HCT116 (cell line): ENCODE results near the gene KCTD10.

ENCODE experiments used
- CEBPB ChIP-seq: IDR thresholded peaks from 2 replicates; pipeline ENCODE4 v1.6.1; 2012; ENCODE audit warnings: low read depth
- EGR1 ChIP-seq: IDR thresholded peaks from 2 replicates; pipeline ENCODE4 v1.6.1; 2012; ENCODE audit warnings: low read depth
- EZH2 ChIP-seq: fragments of 200-600 bp; sonication (generic); IDR thresholded peaks from 2 replicates; pipeline ENCODE4 v1.6.1; 2017; ENCODE audit warnings: antibody characterized with exemption, mixed run types
- EZH2phosphoT487 ChIP-seq: fragments of 200-600 bp; IDR thresholded peaks from 2 replicates; pipeline ENCODE4 v1.6.1; 2018; ENCODE audit warnings: antibody characterized with exemption, borderline replicate concordance
- POLR2A ChIP-seq: IDR thresholded peaks from 2 replicates; pipeline ENCODE4 v1.7.0; 2011; ENCODE audit warnings: borderline replicate concordance; ENCODE audit not compliant: insufficient read depth, insufficient read length; ENCODE audit errors: extremely low read depth
- POLR2AphosphoS5 ChIP-seq: IDR thresholded peaks from 2 replicates; pipeline ENCODE4 v1.6.1; 2011; ENCODE audit warnings: mild to moderate bottlenecking, low read depth, low read length, moderate library complexity
- RAD21 ChIP-seq: IDR thresholded peaks from 2 replicates; pipeline ENCODE4 v1.6.1; 2012; ENCODE audit warnings: low read depth, mild to moderate bottlenecking
- SIN3A ChIP-seq: IDR thresholded peaks from 2 replicates; pipeline ENCODE4 v1.6.1; 2012; ENCODE audit warnings: low read depth
- SRF ChIP-seq: IDR thresholded peaks from 2 replicates; pipeline ENCODE4 v1.6.1; 2012; ENCODE audit warnings: low read depth
- TCF7L2 ChIP-seq: IDR thresholded peaks from 2 replicates; pipeline ENCODE4 v1.7.0; 2011; ENCODE audit warnings: borderline replicate concordance, inconsistent platforms; ENCODE audit not compliant: insufficient read depth, insufficient read length; ENCODE audit errors: extremely low read depth
- TF ChIP-seq, protein P1 (sequence below): IDR thresholded peaks from 2 replicates; pipeline ENCODE4 v1.6.1; 2012; ENCODE audit warnings: low read depth
- TF ChIP-seq, protein P2 (sequence below): IDR thresholded peaks from 2 replicates; pipeline ENCODE4 v1.6.1; 2012
- TF ChIP-seq, protein P3 (sequence below), 3 experiments: fragments of 200-600 bp in 1 of 3; sonication (generic) in 1 of 3; IDR thresholded peaks in 2 of 3; conservative IDR thresholded peaks in 1 of 3; 2 replicates each; pipeline ENCODE4 v1.5.1; 2012 to 2017; ENCODE audit warnings: low read depth in 2 of 3, low read length in 2 of 3, antibody characterized with exemption in 1 of 3, borderline replicate concordance in 1 of 3, control low read depth in 1 of 3, mild to moderate bottlenecking in 1 of 3, mixed read lengths in 1 of 3, mixed run types in 1 of 3, moderate library complexity in 1 of 3; ENCODE audit not compliant: insufficient read depth in 1 of 3
- TF ChIP-seq, protein P4 (sequence below): IDR thresholded peaks from 2 replicates; pipeline ENCODE4 v1.6.1; 2012

DNA sequence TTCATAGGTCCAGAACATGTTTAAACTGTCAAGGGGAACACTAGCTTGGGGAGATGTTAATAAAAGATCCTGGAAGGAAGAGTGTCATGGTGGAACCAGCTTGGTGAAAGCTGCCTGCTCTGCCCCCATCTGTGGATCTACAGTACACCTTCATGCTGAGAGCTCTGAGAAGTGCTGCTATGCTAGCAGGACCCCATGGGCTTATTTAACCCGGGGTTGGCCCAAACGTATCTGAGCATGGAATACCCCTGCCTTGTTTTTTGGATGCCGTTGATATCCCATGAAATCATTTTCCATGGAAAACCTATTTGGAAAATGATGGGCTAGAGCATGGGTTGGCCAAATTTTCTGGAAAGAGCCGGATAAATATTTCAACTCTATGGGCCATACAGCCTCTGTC lies 14.6 kb upstream of the KCTD10 start:
- no peak for TF ChIP-seq POLR2A
- no peak for TF ChIP-seq EGR1
- TF ChIP-seq, protein P1, sequence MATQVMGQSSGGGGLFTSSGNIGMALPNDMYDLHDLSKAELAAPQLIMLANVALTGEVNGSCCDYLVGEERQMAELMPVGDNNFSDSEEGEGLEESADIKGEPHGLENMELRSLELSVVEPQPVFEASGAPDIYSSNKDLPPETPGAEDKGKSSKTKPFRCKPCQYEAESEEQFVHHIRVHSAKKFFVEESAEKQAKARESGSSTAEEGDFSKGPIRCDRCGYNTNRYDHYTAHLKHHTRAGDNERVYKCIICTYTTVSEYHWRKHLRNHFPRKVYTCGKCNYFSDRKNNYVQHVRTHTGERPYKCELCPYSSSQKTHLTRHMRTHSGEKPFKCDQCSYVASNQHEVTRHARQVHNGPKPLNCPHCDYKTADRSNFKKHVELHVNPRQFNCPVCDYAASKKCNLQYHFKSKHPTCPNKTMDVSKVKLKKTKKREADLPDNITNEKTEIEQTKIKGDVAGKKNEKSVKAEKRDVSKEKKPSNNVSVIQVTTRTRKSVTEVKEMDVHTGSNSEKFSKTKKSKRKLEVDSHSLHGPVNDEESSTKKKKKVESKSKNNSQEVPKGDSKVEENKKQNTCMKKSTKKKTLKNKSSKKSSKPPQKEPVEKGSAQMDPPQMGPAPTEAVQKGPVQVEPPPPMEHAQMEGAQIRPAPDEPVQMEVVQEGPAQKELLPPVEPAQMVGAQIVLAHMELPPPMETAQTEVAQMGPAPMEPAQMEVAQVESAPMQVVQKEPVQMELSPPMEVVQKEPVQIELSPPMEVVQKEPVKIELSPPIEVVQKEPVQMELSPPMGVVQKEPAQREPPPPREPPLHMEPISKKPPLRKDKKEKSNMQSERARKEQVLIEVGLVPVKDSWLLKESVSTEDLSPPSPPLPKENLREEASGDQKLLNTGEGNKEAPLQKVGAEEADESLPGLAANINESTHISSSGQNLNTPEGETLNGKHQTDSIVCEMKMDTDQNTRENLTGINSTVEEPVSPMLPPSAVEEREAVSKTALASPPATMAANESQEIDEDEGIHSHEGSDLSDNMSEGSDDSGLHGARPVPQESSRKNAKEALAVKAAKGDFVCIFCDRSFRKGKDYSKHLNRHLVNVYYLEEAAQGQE = no peak
- TF ChIP-seq, protein P2, sequence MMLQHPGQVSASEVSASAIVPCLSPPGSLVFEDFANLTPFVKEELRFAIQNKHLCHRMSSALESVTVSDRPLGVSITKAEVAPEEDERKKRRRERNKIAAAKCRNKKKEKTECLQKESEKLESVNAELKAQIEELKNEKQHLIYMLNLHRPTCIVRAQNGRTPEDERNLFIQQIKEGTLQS = no peak
- TF ChIP-seq, protein P3, sequence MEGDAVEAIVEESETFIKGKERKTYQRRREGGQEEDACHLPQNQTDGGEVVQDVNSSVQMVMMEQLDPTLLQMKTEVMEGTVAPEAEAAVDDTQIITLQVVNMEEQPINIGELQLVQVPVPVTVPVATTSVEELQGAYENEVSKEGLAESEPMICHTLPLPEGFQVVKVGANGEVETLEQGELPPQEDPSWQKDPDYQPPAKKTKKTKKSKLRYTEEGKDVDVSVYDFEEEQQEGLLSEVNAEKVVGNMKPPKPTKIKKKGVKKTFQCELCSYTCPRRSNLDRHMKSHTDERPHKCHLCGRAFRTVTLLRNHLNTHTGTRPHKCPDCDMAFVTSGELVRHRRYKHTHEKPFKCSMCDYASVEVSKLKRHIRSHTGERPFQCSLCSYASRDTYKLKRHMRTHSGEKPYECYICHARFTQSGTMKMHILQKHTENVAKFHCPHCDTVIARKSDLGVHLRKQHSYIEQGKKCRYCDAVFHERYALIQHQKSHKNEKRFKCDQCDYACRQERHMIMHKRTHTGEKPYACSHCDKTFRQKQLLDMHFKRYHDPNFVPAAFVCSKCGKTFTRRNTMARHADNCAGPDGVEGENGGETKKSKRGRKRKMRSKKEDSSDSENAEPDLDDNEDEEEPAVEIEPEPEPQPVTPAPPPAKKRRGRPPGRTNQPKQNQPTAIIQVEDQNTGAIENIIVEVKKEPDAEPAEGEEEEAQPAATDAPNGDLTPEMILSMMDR (IDR thresholded peaks at IDR 0.05 in 2 of 3, conservative IDR thresholded peaks at IDR 0.05 in 1 of 3; ENCODE audit: borderline replicate concordance in 1 of 3, insufficient read depth in 1 of 3, low read depth in 2 of 3, low read length in 2 of 3) = no peak
- no peak for TF ChIP-seq POLR2AphosphoS5
- TF ChIP-seq, protein P4, sequence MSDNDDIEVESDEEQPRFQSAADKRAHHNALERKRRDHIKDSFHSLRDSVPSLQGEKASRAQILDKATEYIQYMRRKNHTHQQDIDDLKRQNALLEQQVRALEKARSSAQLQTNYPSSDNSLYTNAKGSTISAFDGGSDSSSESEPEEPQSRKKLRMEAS = no peak
- no peak for TF ChIP-seq CEBPB
- no peak for TF ChIP-seq TCF7L2
- TF ChIP-seq SRF = no peak
- TF ChIP-seq EZH2phosphoT487 = no peak
- TF ChIP-seq RAD21 = no peak
- no peak for TF ChIP-seq SIN3A
- TF ChIP-seq EZH2 = no peak
